SK-N-SH (cell line): Measurements from ENCODE around the gene TMEM117. TPM values are rescaled to one million over a fixed set of nuclear protein-coding genes. Genes with fewer than 3 reads are reported as not detected.

ENCODE experiments used
- CTCF ChIA-PET: fragments of 300-600, 350-600 bp; formaldehyde crosslinking; extraction: SDS; loops from one replicate; lab custom pipeline; 2021; lab: Yijun Ruan, JAX
- POLR2A ChIA-PET: fragments of 350-600 bp; sonication (Branson Sonifier 250); formaldehyde crosslinking; extraction: SDS; loops from one replicate; lab custom pipeline; 2020; ENCODE audit warnings: antibody characterized with exemption, inconsistent platforms; lab: Yijun Ruan, JAX
- DNase-seq: peaks from one replicate; pipeline ENCODE4 v3.0.0; 2012
- H2AFZ ChIP-seq: fragments of 200-600 bp; sonication (generic); 2 replicates; pipeline ENCODE4 v1.8.1; 2016; ENCODE audit warnings: antibody characterized with exemption, mild to moderate bottlenecking, low read depth
- H3F3A ChIP-seq: fragments of 200-600 bp; sonication (generic); replicated peaks from 2 replicates; pipeline ENCODE3; 2016; ENCODE audit warnings: antibody characterized with exemption, mild to moderate bottlenecking; ENCODE audit not compliant: insufficient read depth
- H3K27ac ChIP-seq, 2 experiments: fragments of 200-500 bp in 1 of 2; fragments of 200-600 bp in 1 of 2; sonication (Bioruptor generic) in 1 of 2; sonication (generic), shearing (Covaris generic) in 1 of 2; 2 replicates each; pipeline versions ENCODE4 v1.5.1 to v1.6.1; 2014 to 2016; ENCODE audit warnings: low read depth in 2 of 2, inconsistent platforms in 1 of 2, low read length in 1 of 2, mild to moderate bottlenecking in 1 of 2, mixed read lengths in 1 of 2
- H3K27me3 ChIP-seq: fragments of 200-600 bp; sonication (generic), shearing (Covaris generic); 2 replicates; pipeline ENCODE4 v1.6.1; 2016; ENCODE audit warnings: mixed run types; ENCODE audit not compliant: insufficient read depth
- H3K36me3 ChIP-seq, 2 experiments: fragments of 200-500 bp in 1 of 2; fragments of 200-600 bp in 1 of 2; sonication (Bioruptor generic) in 1 of 2; sonication (generic) in 1 of 2; replicated peaks in 1 of 2; 2 replicates each; pipeline versions ENCODE3 to v1.5.1; 2014 to 2016; ENCODE audit warnings: low read length in 1 of 2, mild to moderate bottlenecking in 1 of 2; ENCODE audit not compliant: insufficient read depth in 2 of 2, control insufficient read depth in 1 of 2
- H3K4me1 ChIP-seq, 2 experiments: fragments of 200-500 bp in 1 of 2; fragments of 200-600 bp in 1 of 2; sonication (Bioruptor generic) in 1 of 2; sonication (generic), shearing (Covaris generic) in 1 of 2; 2 replicates each; pipeline versions ENCODE4 v1.5.1 to v1.6.1; 2014 to 2016; ENCODE audit warnings: low read depth in 1 of 2, low read length in 1 of 2, mixed run types in 1 of 2; ENCODE audit not compliant: insufficient read depth in 2 of 2, control insufficient read depth in 1 of 2
- H3K4me2 ChIP-seq: fragments of 200-600 bp; sonication (generic), shearing (Covaris generic); 2 replicates; pipeline ENCODE4 v1.6.1; 2017; ENCODE audit warnings: mixed run types
- H3K4me3 ChIP-seq, 2 experiments: fragments of 200-500 bp in 1 of 2; fragments of 200-600 bp in 1 of 2; sonication (Bioruptor generic) in 1 of 2; sonication (generic), shearing (Covaris generic) in 1 of 2; 2 replicates each; pipeline versions ENCODE4 v1.5.1 to v1.8.1; 2014 to 2016; ENCODE audit warnings: low read depth in 2 of 2, inconsistent platforms in 1 of 2, low read length in 1 of 2, mild to moderate bottlenecking in 1 of 2, mixed read lengths in 1 of 2, moderate library complexity in 1 of 2
- H3K79me2 ChIP-seq: fragments of 200-600 bp; sonication (generic); 2 replicates; pipeline ENCODE4 v1.8.1; 2017; ENCODE audit warnings: mild to moderate bottlenecking; ENCODE audit not compliant: insufficient read depth
- H3K9ac ChIP-seq: fragments of 200-600 bp; sonication (generic); 2 replicates; pipeline ENCODE4 v1.6.1; 2017; ENCODE audit warnings: mixed run types
- H3K9me2 ChIP-seq: fragments of 200-600 bp; sonication (generic); 2 replicates; pipeline ENCODE4 v1.6.1; 2017; ENCODE audit warnings: mixed run types
- H3K9me3 ChIP-seq: fragments of 200-600 bp; sonication (generic); 2 replicates; pipeline ENCODE4 v1.6.1; 2017; ENCODE audit warnings: mixed run types, mild to moderate bottlenecking, moderate library complexity
- H4K20me1 ChIP-seq: fragments of 200-600 bp; sonication (generic); 2 replicates; pipeline ENCODE4 v1.6.1; 2017; ENCODE audit warnings: mild to moderate bottlenecking, mixed run types; ENCODE audit not compliant: insufficient read depth
- CHD2 ChIP-seq: fragments of 150-350 bp; IDR thresholded peaks from 2 replicates; pipeline ENCODE4 v1.6.1; 2018; ENCODE audit warnings: low read length; ENCODE audit not compliant: partially characterized antibody
- CTCF ChIP-seq: fragments of 200-600 bp; sonication (generic); IDR thresholded peaks from 2 replicates; pipeline ENCODE4 v1.6.1; 2017; ENCODE audit warnings: antibody characterized with exemption, mild to moderate bottlenecking, moderate library complexity
- EP300 ChIP-seq, 2 experiments: IDR thresholded peaks; 2 replicates each; pipeline versions ENCODE4 v1.4.0 to v1.6.1; 2012; ENCODE audit warnings: borderline replicate concordance in 1 of 2, low read depth in 1 of 2, low read length in 1 of 2
- FOSL2 ChIP-seq: IDR thresholded peaks from 2 replicates; pipeline ENCODE4 v1.4.0; 2012; ENCODE audit warnings: low read depth, mild to moderate bottlenecking, moderate library complexity, borderline replicate concordance
- FOXJ3 ChIP-seq: sonication (generic); formaldehyde crosslinking; IDR thresholded peaks from 2 replicates; pipeline ENCODE4 v1.5.1; 2020; ENCODE audit warnings: mild to moderate bottlenecking, missing genetic modification reagents
- IRF3 ChIP-seq: fragments of 150-350 bp; IDR thresholded peaks from 2 replicates; pipeline ENCODE4 v1.6.1; 2016; ENCODE audit warnings: mild to moderate bottlenecking, low read depth, low read length
- JUND ChIP-seq: IDR thresholded peaks from 2 replicates; pipeline ENCODE4 v1.4.0; 2012
- MAX ChIP-seq: IDR thresholded peaks from 2 replicates; pipeline ENCODE4 v1.4.0; 2012; ENCODE audit warnings: low read depth
- NFIC ChIP-seq: IDR thresholded peaks from 2 replicates; pipeline ENCODE4 v1.4.0; 2012; ENCODE audit warnings: borderline replicate concordance
- NRF1 ChIP-seq: IDR thresholded peaks from 2 replicates; pipeline ENCODE4 v1.6.1; 2012; ENCODE audit warnings: low read depth, mild to moderate bottlenecking, low read length
- POLR2AphosphoS5 ChIP-seq: IDR thresholded peaks from 2 replicates; pipeline ENCODE4 v1.6.1; 2012; ENCODE audit warnings: low read depth, low read length
- RAD21 ChIP-seq: IDR thresholded peaks from 2 replicates; pipeline ENCODE4 v1.6.1; 2012; ENCODE audit warnings: mild to moderate bottlenecking, low read length
- RXRA ChIP-seq: IDR thresholded peaks from 2 replicates; pipeline ENCODE4 v1.4.0; 2012; ENCODE audit warnings: low read depth, mild to moderate bottlenecking, borderline replicate concordance
- SIN3A ChIP-seq: IDR thresholded peaks from 2 replicates; pipeline ENCODE4 v1.6.1; 2012; ENCODE audit warnings: low read depth, mild to moderate bottlenecking, low read length, moderate library complexity, borderline replicate concordance
- TAF1 ChIP-seq: IDR thresholded peaks from 2 replicates; pipeline ENCODE4 v1.6.1; 2012; ENCODE audit warnings: low read depth, mild to moderate bottlenecking, low read length, moderate library complexity, borderline replicate concordance
- TEAD4 ChIP-seq: IDR thresholded peaks from 2 replicates; pipeline ENCODE4 v1.4.0; 2012; ENCODE audit warnings: mild to moderate bottlenecking, borderline replicate concordance; ENCODE audit not compliant: insufficient read depth
- USF1 ChIP-seq: IDR thresholded peaks from 2 replicates; pipeline ENCODE4 v1.4.0; 2012; ENCODE audit warnings: low read depth, borderline replicate concordance
- USF2 ChIP-seq: fragments of 150-350 bp; IDR thresholded peaks from 2 replicates; pipeline ENCODE4 v1.6.1; 2017; ENCODE audit warnings: antibody characterized with exemption, low read length, low read depth, borderline replicate concordance
- polyA plus RNA-seq, 3 experiments: library from polyadenylated mRNA; depleted of rRNA; stranded (reverse); fragments of >200 nt; gene quantifications; 2 replicates each; pipeline ENCODE4 v1.2.3, GENCODE V29; 2012

The TMEM117 gene
- polyA plus RNA-seq, 1 of the 3 experiments (the other 2 are of a cell fraction): 0.81 TPM

GRCh38 chr12:44331269-44331668, 495.4 kb downstream of the TMEM117 start:
- no peak for DNase-seq
- CTCF ChIA-PET: interaction anchor here (0.7 to 2.1 kb wide), 3 partner anchors 11 to 617 kb away, joined by 3 to 9 read pairs (median 3); no protein-coding TSS in a partner anchor
- Histone ChIP-seq H3K27me3 (no peaks in the 10 kb centered on the region), H3K4me1 (no peaks in the 10 kb centered on the region), H3K36me3 (no peaks in the 10 kb centered on the region), H2AFZ (no peak overlapping the region), H3K79me2 (no peaks in the 10 kb centered on the region), H3K4me3 (no peak overlapping the region), H3K4me2 (no peak overlapping the region), H3F3A (no peaks in the 10 kb centered on the region), H4K20me1 (no peaks in the 10 kb centered on the region), H3K27ac (no peak overlapping the region), H3K9ac (no peak overlapping the region), H3K9me2 (no peaks in the 10 kb centered on the region), H3K9me3 (no peaks in the 10 kb centered on the region)
- POLR2A ChIA-PET: no interaction called here
- TF ChIP-seq SIN3A (no peak), NRF1 (no peak), FOSL2 (no peak), USF1 (no peak), CHD2 (no peak), JUND (no peak), IRF3 (no peak), CTCF (no peak), RXRA (no peak), EP300 (IDR thresholded peaks at IDR 0.05; ENCODE audit: borderline replicate concordance in 1 of 2, low read depth in 1 of 2, low read length in 1 of 2) (no peak), MAX (no peak), FOXJ3 (CRISPR knock-in tag) (no peak), TEAD4 (no peak), NFIC (no peak), TAF1 (no peak), USF2 (no peak), RAD21 (no peak), POLR2AphosphoS5 (no peak)
